B cell (primary cell): ENCODE results near the gene ARHGEF19. TPM values are rescaled to one million over a fixed set of nuclear protein-coding genes. Genes with fewer than 3 reads are reported as not detected.

Source experiments
- ATAC-seq: fragments of 200-7000 bp; cut with Tn5 transposase; one replicate; pipeline ENCODE4 v1.10.0; 2021; ENCODE audit warnings: low read depth, mild to moderate bottlenecking, moderate number of reproducible peaks, moderate library complexity
- CTCF ChIA-PET: fragments of 350-600 bp; sonication (Branson Sonifier 250); formaldehyde crosslinking; loops from one replicate; lab custom pipeline; 2021; ENCODE audit warnings: antibody characterized with exemption, inconsistent platforms; lab: Charles Lee
- POLR2A ChIA-PET: fragments of 350-600 bp; sonication (Branson Sonifier 250); formaldehyde crosslinking; loops from one replicate; lab custom pipeline; 2021; ENCODE audit warnings: antibody characterized with exemption; lab: Charles Lee
- DNase-seq: peaks from one replicate; pipeline ENCODE4 v3.0.0; 2013
- H2AFZ ChIP-seq: 2 replicates; pipeline ENCODE4 v1.6.1; 2012; ENCODE audit warnings: mild to moderate bottlenecking, low read depth, low read length; ENCODE audit not compliant: insufficient read depth, poor library complexity, severe bottlenecking
- H3K27ac ChIP-seq, 2 donors: 1 replicate in 1 of 2; 2 replicates in 1 of 2; pipeline ENCODE4 v1.5.1; 2012 to 2013; ENCODE audit warnings: low read length in 2 of 2, mild to moderate bottlenecking in 2 of 2, moderate library complexity in 1 of 2
- H3K27me3 ChIP-seq, 4 experiments: fragments of 200-600 bp in 1 of 4; sonication (generic) in 1 of 4; replicated peaks in 1 of 4; 1 replicate in 2 of 4; 2 replicates in 2 of 4; pipeline versions ENCODE4 v1.6.1 to v1.7.0; 2013 to 2016; ENCODE audit warnings: low read length in 3 of 4, mild to moderate bottlenecking in 2 of 4, mixed read lengths in 1 of 4, moderate library complexity in 1 of 4; ENCODE audit not compliant: insufficient read depth in 4 of 4, control insufficient read depth in 3 of 4; ENCODE audit errors: control extremely low read depth in 1 of 4
- H3K36me3 ChIP-seq, 2 experiments: replicated peaks in 1 of 2; 1 replicate in 1 of 2; 2 replicates in 1 of 2; pipeline versions ENCODE4 v1.6.1 to v1.7.1; 2013; ENCODE audit warnings: low read length in 1 of 2; ENCODE audit not compliant: insufficient read depth in 2 of 2, control insufficient read depth in 1 of 2; ENCODE audit errors: control extremely low read depth in 1 of 2, extremely low read depth in 1 of 2
- H3K4me1 ChIP-seq, 2 donors: fragments of 200-600 bp in 1 of 2; sonication (generic) in 1 of 2; 1 replicate in 1 of 2; 2 replicates in 1 of 2; pipeline versions ENCODE4 v1.5.1 to v1.6.1; 2013 to 2017; ENCODE audit warnings: low read length in 2 of 2; ENCODE audit not compliant: control insufficient read depth in 2 of 2, insufficient read depth in 2 of 2
- H3K4me2 ChIP-seq: replicated peaks from 2 replicates; pipeline ENCODE3; 2012; ENCODE audit warnings: mild to moderate bottlenecking, low read depth, low read length; ENCODE audit not compliant: poor library complexity, severe bottlenecking
- H3K4me3 ChIP-seq, 5 experiments: fragments of 200-600 bp in 1 of 5; sonication (generic) in 1 of 5; 1 replicate in 3 of 5; 2 replicates in 2 of 5; pipeline versions ENCODE4 v1.5.1 to v1.7.0; 2011 to 2016; ENCODE audit warnings: low read length in 4 of 5, mild to moderate bottlenecking in 4 of 5, low read depth in 2 of 5, control low read depth in 1 of 5, moderate library complexity in 1 of 5; ENCODE audit not compliant: insufficient read depth in 1 of 5; ENCODE audit errors: control extremely low read depth in 1 of 5, extremely low read depth in 1 of 5
- H3K79me2 ChIP-seq: fragments of 200-600 bp; sonication (generic); one replicate; pipeline ENCODE4 v1.6.0; 2016; ENCODE audit warnings: low read length; ENCODE audit not compliant: control insufficient read depth, insufficient read depth
- H3K9ac ChIP-seq: fragments of 200-600 bp; sonication (generic); 2 replicates; pipeline ENCODE4 v1.6.1; 2017; ENCODE audit warnings: mild to moderate bottlenecking, low read length, moderate library complexity
- H3K9me3 ChIP-seq, 3 donors: one replicate each; pipeline versions ENCODE4 v1.6.1 to v1.7.1; 2013; ENCODE audit warnings: low read length in 2 of 3; ENCODE audit not compliant: control insufficient read depth in 2 of 3, insufficient read depth in 1 of 3; ENCODE audit errors: control extremely low read depth in 1 of 3
- H4K20me1 ChIP-seq: 2 replicates; pipeline ENCODE4 v1.6.0; 2012; ENCODE audit warnings: mild to moderate bottlenecking, low read length; ENCODE audit not compliant: insufficient read depth, control insufficient read depth, poor library complexity, severe bottlenecking
- H3K27ac Mint-ChIP-seq: one replicate; pipeline ENCODE4 v1.8.0; 2021; ENCODE audit warnings: mixed read lengths
- H3K27me3 Mint-ChIP-seq: one replicate; pipeline ENCODE4 v1.8.0; 2021; ENCODE audit warnings: mixed read lengths
- H3K4me1 Mint-ChIP-seq: one replicate; pipeline ENCODE4 v1.8.0; 2021; ENCODE audit warnings: mixed read lengths
- H3K4me3 Mint-ChIP-seq: one replicate; pipeline ENCODE4 v1.8.0; 2021; ENCODE audit warnings: mixed read lengths
- H3K9me3 Mint-ChIP-seq: one replicate; pipeline ENCODE4 v1.8.0; 2022; ENCODE audit warnings: mixed read lengths; ENCODE audit not compliant: insufficient read depth
- CTCF ChIP-seq: fragments of 200-600 bp; IDR thresholded peaks from one replicate; pipeline ENCODE4 v1.8.0; 2022; ENCODE audit warnings: antibody characterized with exemption, mild to moderate bottlenecking
- EZH2 ChIP-seq: IDR thresholded peaks from 2 replicates; pipeline ENCODE4 v1.6.1; 2012; ENCODE audit warnings: borderline replicate concordance, low read depth, mild to moderate bottlenecking, moderate library complexity, low read length; ENCODE audit not compliant: insufficient read depth, poor library complexity, severe bottlenecking
- WGBS: methylation state at CpG from one replicate; pipeline ENCODE4 v1.1.5; 2013; ENCODE audit warnings: missing lambda C conversion rate; ENCODE audit not compliant: insufficient coverage; 5-methylcytosine and 5-hydroxymethylcytosine counted together
- intact Hi-C: fragments of 100-400 bp; cut with micrococcal nuclease; formaldehyde crosslinking; loops from one replicate; pipeline ENCODE4 v1.10.0; 2022
- polyA plus RNA-seq: library from polyadenylated mRNA; depleted of rRNA; stranded (reverse); fragments of >200 nt; gene quantifications from 2 replicates; pipeline ENCODE4 v1.2.3, GENCODE V29; 2012
- total RNA-seq, 2 donors: library from RNA; stranded (reverse); fragments of 120-200 nt in 1 of 2; gene quantifications; 1 replicate in 1 of 2; 2 replicates in 1 of 2; pipeline versions ENCODE4 v1.2.3 to v1.2.4, GENCODE V29; 2013 to 2022

ARHGEF19 gene
- total and polyA plus RNA-seq, 2 donors (not counting 1 experiment from before 2014, with no cell fraction given), result 13.9 to 20.9 TPM

- Mint-ChIP-seq H3K27me3 (no peaks in the 10 kb centered on the region), H3K27ac (no peak overlapping the region), H3K4me1 (peaks cover 10% of the 10 kb centered on the region), H3K9me3 (no peaks in the 10 kb centered on the region), H3K4me3 (no peak overlapping the region)
- ATAC-seq (no peak), DNase-seq (no peak)
- Histone ChIP-seq H3K4me1 (peaks cover 12 to 17% of the 10 kb centered on the region in 2 donors), H3K9ac (no peak overlapping the region), H3K27me3 (no peaks in the 10 kb centered on the region), H4K20me1 (peaks cover 15% of the 10 kb centered on the region), H3K36me3 (peaks cover 0 to 12% of the 10 kb centered on the region in 2 experiments), H3K27ac (no peak overlapping the region), H2AFZ (no peak overlapping the region), H3K79me2 (peaks cover 8% of the 10 kb centered on the region), H3K4me3 (no peak overlapping the region), H3K9me3 (no peaks in the 10 kb centered on the region), H3K4me2 (no peak overlapping the region)
- 17% methylated on average over 2 of the region's 3 CpGs for WGBS
- ChIA-PET POLR2A (no interaction called here), CTCF (interaction anchor here (0.9 to 3.3 kb wide), 5 partner anchors 34 to 161 kb away, joined by 3 to 13 read pairs (median 4); partner anchors contain the start of gene CPLANE2)
- intact Hi-C loops, result no loop called here
- TF ChIP-seq EZH2, result no peak
- no peak for TF ChIP-seq CTCF
Measured at GRCh38 chr1:16203550-16203949, 8.9 kb downstream of the ARHGEF19 start.

- H3K4me1 ChIP-seq, result peaks cover 12 to 15% of the 10 kb centered on the region in 2 donors
- H3K9me3 Mint-ChIP-seq, result no peaks in the 10 kb centered on the region
- H3K79me2 ChIP-seq, result peaks cover 8% of the 10 kb centered on the region
- ATAC-seq, result no peak
- no peaks in the 10 kb centered on the region for H3K27me3 Mint-ChIP-seq
- H3K9me3 ChIP-seq, result no peaks in the 10 kb centered on the region
- peaks cover 10% of the 10 kb centered on the region for H3K4me1 Mint-ChIP-seq
- peaks cover 0 to 12% of the 10 kb centered on the region in 2 experiments for H3K36me3 ChIP-seq
- H3K4me3 Mint-ChIP-seq, result no peak overlapping the region
- H2AFZ ChIP-seq, result no peak overlapping the region
- ChIA-PET POLR2A (interaction anchor here (0.6 kb wide), 1 partner anchor 357 kb away, joined by 6 read pairs; no protein-coding TSS in a partner anchor), CTCF (interaction anchor here (0.7 to 2.8 kb wide), 2 partner anchors 42 to 123 kb away, joined by 3 to 13 read pairs; no protein-coding TSS in a partner anchor)
- DNase-seq, result no peak
- no peak overlapping the region for H3K9ac ChIP-seq
- no peak overlapping the region for H3K27ac ChIP-seq
- H3K27ac Mint-ChIP-seq, result no peak overlapping the region
- H3K4me3 ChIP-seq, result no peak overlapping the region
- 98% methylated on average over 16 of the region's 24 CpGs for WGBS
- H3K4me2 ChIP-seq, result no peak overlapping the region
- no peaks in the 10 kb centered on the region for H3K27me3 ChIP-seq
- no peak for TF ChIP-seq CTCF
- no peak for TF ChIP-seq EZH2
- intact Hi-C loops, result no loop called here
- peaks cover 15% of the 10 kb centered on the region for H4K20me1 ChIP-seq
Measured at GRCh38 chr1:16202281-16203210, 9.9 kb downstream of the ARHGEF19 start.
